DMS53 treated with DMSO at 0.1 percent for 48 hours (cell line): ENCODE data around the gene PRKCA.
"Not testable (repeated sequence)": the region's sequence is repeated elsewhere in the genome, so short reads cannot be mapped to it uniquely, and the experiment has no call there.

Experiments used
- DNase-seq: peaks from one replicate; lab custom pipeline; 2025; ENCODE audit not compliant: unreplicated experiment; lab: John Stamatoyannopoulos, UW

Gene PRKCA

DNA sequence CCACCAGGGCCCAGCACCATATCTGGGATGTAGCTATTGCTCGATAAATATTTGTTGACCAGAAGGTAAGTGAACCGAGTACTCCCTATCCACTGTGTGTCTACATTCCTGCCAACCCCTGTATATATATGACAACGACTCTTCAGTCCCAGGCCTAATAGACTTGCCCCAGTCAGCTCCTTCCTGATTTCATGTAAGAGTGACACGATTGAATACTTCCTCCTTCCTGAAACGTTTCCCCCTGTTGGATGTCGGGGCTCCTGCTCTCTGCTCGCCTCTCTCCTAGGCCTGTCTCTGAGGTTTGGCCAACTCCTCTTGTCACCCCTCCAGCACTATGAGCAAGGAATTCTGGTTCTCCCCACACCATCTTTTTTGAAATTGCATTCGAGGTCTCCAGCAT, 178.9 kb downstream of the PRKCA start:
- DNase-seq, result no peak

- DNase-seq, result no peak
Measured at GRCh38 chr17:66483906-66484305, 181.5 kb downstream of the PRKCA start.

GRCh38 chr17:66485309-66485947, 183.0 kb downstream of the PRKCA start:
- no peak for DNase-seq

- no peak for DNase-seq
Measured at GRCh38 chr17:66487121-66487520, 184.7 kb downstream of the PRKCA start.

DNA sequence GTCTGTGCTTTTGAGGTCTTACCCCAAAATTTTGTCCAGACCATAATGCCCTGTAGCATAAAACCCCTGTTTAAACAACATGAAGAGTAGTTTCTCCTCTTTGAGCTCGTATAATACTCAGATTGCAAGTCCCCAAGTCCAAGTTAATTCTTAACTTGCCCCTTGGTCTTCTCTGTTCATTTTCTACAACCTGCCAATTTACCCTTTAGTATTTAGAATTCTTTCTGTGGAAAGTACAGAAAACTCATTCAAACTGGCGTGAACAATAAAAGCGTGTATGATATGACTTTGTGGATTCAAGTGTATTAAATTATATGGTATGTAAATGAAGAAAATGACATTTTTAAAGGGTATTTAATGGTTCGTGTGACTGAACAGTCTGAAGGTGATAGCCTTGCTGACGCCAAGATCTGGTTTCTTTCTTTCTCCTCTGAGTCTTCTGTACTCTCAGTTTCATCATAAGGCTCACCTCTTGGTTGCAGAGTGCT, 185.6 kb downstream of the PRKCA start:
- no peak for DNase-seq

GRCh38 chr17:66488864-66489263, 186.5 kb downstream of the PRKCA start:
- DNase-seq, result no peak

DNA sequence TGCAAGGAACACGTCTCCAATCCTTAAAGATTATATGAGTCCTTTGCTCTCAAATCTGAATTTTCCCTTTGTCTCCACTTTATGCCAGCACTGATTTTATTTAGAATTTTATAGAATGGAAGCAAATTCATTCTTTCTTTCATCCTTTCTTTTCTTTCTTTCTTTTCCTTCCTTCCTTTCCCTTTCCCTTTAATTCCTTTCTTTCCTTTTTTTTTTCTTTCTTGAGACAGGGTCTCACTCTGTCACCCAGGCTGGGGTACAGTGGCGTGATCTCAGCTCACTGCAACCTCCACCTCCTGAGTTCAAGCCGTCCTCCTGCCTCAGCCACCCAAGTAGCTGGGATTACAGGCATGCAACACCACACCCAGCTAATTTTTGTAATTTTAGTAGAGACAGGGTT, 187.2 kb downstream of the PRKCA start:
- not testable (repeated sequence) for DNase-seq

- DNase-seq, result no peak
Measured at GRCh38 chr17:66491213-66491612, 188.8 kb downstream of the PRKCA start.

- DNase-seq, result no peak
Measured at GRCh38 chr17:66491665-66492064, 189.3 kb downstream of the PRKCA start.

GRCh38 chr17:66492080-66492479, 189.7 kb downstream of the PRKCA start:
- no peak for DNase-seq

DNA sequence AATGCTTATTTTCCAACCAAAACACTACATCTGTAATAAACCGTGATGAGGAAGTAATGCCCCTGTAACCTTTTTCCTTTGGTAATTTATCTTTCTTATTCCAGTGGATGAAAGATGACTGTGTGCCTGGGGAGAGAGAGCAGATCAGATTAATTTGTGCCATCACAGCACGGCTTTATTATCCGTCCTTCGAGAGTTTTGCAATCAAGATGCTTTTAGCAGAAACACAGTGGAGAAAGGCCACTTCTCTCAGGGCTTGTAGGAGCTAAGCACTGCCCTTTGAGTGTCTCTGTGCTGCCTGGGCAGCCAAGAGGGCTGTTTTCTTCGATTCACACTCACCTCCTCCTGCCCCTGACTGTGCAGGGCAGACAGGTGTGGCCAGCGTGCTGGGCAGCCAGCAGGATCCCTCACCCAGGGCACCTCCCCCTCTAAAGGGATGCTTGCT, 190.2 kb downstream of the PRKCA start:
- DNase-seq, result peak; percentile 84

- DNase-seq, result peak; percentile 20
Measured at GRCh38 chr17:66493283-66494019, 191.0 kb downstream of the PRKCA start.

- peak; percentile 87 for DNase-seq
Measured at GRCh38 chr17:66494023-66494803, 191.8 kb downstream of the PRKCA start.

- DNase-seq, result no peak
Measured at GRCh38 chr17:66495035-66495434, 192.6 kb downstream of the PRKCA start.

DNA sequence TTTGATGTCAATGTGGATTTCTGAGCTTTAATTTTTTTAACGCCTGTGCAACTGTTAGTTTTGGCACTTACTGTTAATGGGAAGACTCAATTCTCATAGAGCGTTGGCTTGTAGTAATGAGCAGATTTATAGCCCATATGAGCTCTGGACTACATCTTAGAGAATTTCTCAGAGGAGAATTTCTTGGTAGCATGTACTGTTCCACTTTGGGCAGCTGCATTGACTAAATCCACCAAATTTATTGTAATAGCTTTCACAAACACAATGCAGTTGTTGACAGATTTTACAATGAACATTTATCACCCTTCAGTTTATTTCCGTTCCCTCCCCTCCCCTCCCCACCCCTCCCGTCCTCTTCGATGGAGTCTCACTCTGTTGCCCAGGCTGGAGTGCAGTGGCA, 193.9 kb downstream of the PRKCA start:
- no peak for DNase-seq

GRCh38 chr17:66498580-66498979, 196.2 kb downstream of the PRKCA start:
- DNase-seq, result no peak

DNA sequence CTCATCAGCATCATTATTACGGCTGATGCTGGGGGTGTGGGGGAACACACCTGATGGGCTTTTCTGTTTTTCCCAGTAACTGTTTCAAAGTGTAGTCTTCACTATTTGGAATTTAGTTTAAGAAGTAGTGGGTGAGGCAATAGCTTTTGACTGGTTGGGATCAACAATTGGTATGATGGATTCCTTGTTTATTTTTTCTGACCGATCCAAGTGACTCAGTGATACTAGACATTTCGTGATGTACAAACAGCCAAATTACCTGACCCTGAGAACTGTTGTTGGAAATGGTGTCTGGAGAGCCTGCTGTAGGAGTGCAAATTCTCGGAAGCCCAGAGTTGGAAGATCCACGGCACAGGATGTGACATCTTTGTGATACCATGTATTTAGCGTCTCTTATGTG, 204.2 kb downstream of the PRKCA start:
- no peak for DNase-seq

DNA sequence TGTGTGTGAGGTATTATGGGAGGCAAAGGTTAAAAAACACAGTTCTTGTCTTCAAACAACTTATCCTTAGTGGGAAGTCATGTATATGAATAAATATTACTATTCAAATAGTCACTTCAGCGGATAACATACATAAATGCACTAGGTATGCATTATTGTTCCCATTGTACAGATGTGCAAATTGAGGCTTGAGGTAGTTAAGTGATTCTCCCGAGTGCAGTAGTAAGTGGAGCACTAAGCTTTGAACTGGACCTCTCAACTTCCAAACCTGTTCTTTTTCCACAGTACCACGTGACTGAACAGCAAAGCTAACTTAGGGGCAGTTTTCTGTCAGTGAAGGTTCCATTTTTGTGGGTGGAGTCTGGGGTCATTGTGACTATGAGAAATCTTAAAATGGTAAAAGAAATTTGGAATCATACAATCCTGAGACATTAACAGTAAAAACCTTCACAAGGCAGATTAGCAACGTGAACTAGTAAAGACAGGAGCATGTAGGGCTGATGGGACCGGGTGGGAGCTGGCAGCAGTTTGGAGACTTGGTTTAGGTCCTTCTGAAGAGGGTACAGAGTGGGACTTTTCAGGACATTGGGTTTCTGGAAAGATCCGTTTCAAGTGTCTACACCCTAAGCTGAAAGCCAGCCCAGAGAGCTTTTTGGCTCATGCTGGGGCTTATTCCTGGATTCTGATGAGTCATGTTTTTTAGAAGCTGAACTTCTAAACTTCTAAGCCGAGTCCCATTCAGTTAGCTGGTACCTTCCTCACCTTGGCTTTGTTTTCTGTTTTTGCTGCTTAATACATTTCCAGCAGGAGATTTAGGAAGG, 204.9 kb downstream of the PRKCA start:
- no peak for DNase-seq

DNA sequence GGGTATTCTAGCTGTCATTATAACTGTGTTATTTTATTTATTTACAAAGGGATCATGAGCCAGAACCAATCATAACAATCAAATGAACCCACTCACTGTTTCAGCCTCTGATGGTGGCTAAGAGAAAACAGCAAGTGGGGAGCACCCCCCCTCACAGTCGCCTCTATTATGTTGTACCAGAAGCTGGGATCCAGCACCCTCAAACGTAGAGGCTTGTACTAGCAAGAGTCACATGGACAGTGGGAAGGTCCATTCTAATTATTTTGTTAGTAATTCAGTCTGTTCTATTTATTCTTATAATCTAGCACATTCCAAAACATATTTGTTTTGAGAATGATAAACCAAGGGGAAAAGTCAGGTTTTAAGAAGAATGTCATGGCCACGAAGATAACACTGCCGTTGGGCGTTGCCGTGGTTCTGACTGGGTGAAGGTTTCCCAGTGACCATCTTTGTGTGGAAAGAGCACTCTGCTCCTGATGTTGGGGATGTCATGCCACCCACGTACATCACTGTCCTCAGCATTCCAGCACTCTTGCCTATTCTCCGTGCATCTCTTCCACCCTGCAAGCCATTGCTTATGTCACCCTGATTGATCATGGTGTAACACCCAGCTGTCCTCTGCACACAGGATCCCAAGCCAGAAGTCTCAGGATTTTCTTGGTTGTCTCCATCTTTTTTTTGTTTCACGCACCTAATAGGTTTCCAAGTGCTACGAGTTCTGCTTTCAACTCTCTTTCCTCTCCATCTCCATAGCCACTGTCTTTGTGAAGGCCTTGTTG, 205.8 kb downstream of the PRKCA start:
- no peak for DNase-seq
